T-cell (primary cell): ENCODE measurements around the gene WNT9B. TPM values are rescaled to one million over a fixed set of nuclear protein-coding genes. Genes with fewer than 3 reads are reported as not detected.

Experiments
- ATAC-seq, 4 experiments: fragments of 200-7000 bp in 3 of 4; fragments of 150-1000 bp in 1 of 4; cut with Tn5 transposase; replicated peaks in 1 of 4; 1 replicate in 3 of 4; 2 replicates in 1 of 4; pipeline ENCODE4 v1.10.0; 2021; ENCODE audit warnings: moderate library complexity in 3 of 4, mild to moderate bottlenecking in 2 of 4, moderate number of reproducible peaks in 1 of 4
- CTCF ChIA-PET, 2 donors: fragments of 300-600 bp; sonication (Branson Sonifier 250); formaldehyde crosslinking; loops; one replicate each; lab custom pipeline; 2022; ENCODE audit warnings: antibody characterized with exemption in 2 of 2; lab: Charles Lee
- POLR2A ChIA-PET, 2 donors: fragments of 300-600 bp; sonication (Branson Sonifier 250); formaldehyde crosslinking; loops; one replicate each; lab custom pipeline; 2022; ENCODE audit warnings: antibody characterized with exemption in 2 of 2; lab: Charles Lee
- DNase-seq, 35 experiments: peaks; one replicate each; pipeline versions ENCODE4 v3.0.0 to v3.0.0-alpha.2; 2013 to 2023
- H3K27ac ChIP-seq: one replicate; pipeline ENCODE4 v1.5.1; 2013; ENCODE audit warnings: low read length
- H3K27me3 ChIP-seq, 2 experiments: replicated peaks in 1 of 2; 1 replicate in 1 of 2; 2 replicates in 1 of 2; pipeline versions ENCODE4 v1.6.1 to v1.7.0; 2013; ENCODE audit warnings: low read length in 1 of 2, mixed read lengths in 1 of 2; ENCODE audit not compliant: control insufficient read depth in 2 of 2, insufficient read depth in 2 of 2; ENCODE audit errors: extremely low read depth in 1 of 2
- H3K36me3 ChIP-seq, 2 donors: 1 replicate in 1 of 2; 2 replicates in 1 of 2; pipeline versions ENCODE4 v1.6.1 to v1.7.0; 2013; ENCODE audit warnings: low read length in 1 of 2; ENCODE audit not compliant: control insufficient read depth in 2 of 2, insufficient read depth in 1 of 2; ENCODE audit errors: extremely low read depth in 1 of 2
- H3K4me1 ChIP-seq, 2 experiments: 1 replicate in 1 of 2; 2 replicates in 1 of 2; pipeline versions ENCODE4 v1.6.1 to v1.7.0; 2013; ENCODE audit warnings: low read length in 2 of 2, mixed read lengths in 1 of 2; ENCODE audit not compliant: insufficient read depth in 2 of 2, control insufficient read depth in 1 of 2; ENCODE audit errors: extremely low read depth in 1 of 2
- H3K4me3 ChIP-seq, 2 donors: 1 replicate in 1 of 2; 2 replicates in 1 of 2; pipeline versions ENCODE4 v1.5.1 to v1.7.0; 2013; ENCODE audit warnings: mild to moderate bottlenecking in 2 of 2, low read length in 1 of 2, moderate library complexity in 1 of 2; ENCODE audit not compliant: control insufficient read depth in 1 of 2; ENCODE audit errors: extremely low read depth in 1 of 2
- H3K9me3 ChIP-seq: 2 replicates; pipeline ENCODE4 v1.7.0; 2013
- H3K27ac Mint-ChIP-seq, 2 donors: one replicate each; pipeline ENCODE4 v1.8.0; 2020 to 2021; ENCODE audit warnings: mild to moderate bottlenecking in 2 of 2, mixed read lengths in 2 of 2
- H3K27me3 Mint-ChIP-seq, 2 donors: one replicate each; pipeline ENCODE4 v1.8.0; 2021 to 2022; ENCODE audit warnings: mixed read lengths in 2 of 2
- H3K36me3 Mint-ChIP-seq: one replicate; pipeline ENCODE4 v1.8.0; 2021; ENCODE audit warnings: mixed read lengths
- H3K4me1 Mint-ChIP-seq, 3 donors: one replicate each; pipeline ENCODE4 v1.8.0; 2020 to 2022; ENCODE audit warnings: mixed read lengths in 3 of 3, mild to moderate bottlenecking in 1 of 3
- H3K4me3 Mint-ChIP-seq, 3 donors: one replicate each; pipeline ENCODE4 v1.8.0; 2020 to 2022; ENCODE audit warnings: mild to moderate bottlenecking in 3 of 3, mixed read lengths in 3 of 3, moderate library complexity in 3 of 3
- H3K9me3 Mint-ChIP-seq, 3 donors: one replicate each; pipeline ENCODE4 v1.8.0; 2020 to 2022; ENCODE audit warnings: mixed read lengths in 3 of 3
- WGBS: methylation state at CpG from one replicate; pipeline ENCODE4 v1.1.5; 2013; ENCODE audit warnings: missing lambda C conversion rate; ENCODE audit not compliant: insufficient coverage; 5-methylcytosine and 5-hydroxymethylcytosine counted together
- total RNA-seq, 35 experiments: library from RNA in 6 of 35; stranded (reverse) in 6 of 35; fragments of 120-200 nt in 1 of 35; gene quantifications; one replicate each; pipeline versions ENCODE4 v1.2.1 to v1.2.4 and lab custom pipeline; 2013 to 2026

The WNT9B gene
- total RNA-seq, 5 donors from 2014 or later (not counting 1 experiment from before 2014, with no cell fraction given) = not detected

GRCh38 chr17:46879101-46879500 is 27.7 kb downstream of the WNT9B start:
- 78% methylated on average over 6 of the region's 7 CpGs for WGBS
- H3K9me3 ChIP-seq = no peaks in the 10 kb centered on the region
- Mint-ChIP-seq H3K9me3 (no peaks in the 10 kb centered on the region), H3K4me3 (no peak overlapping the region), H3K4me1 (peaks cover 3 to 5% (median 4%) of the 10 kb centered on the region in 3 donors), H3K36me3 (no peaks in the 10 kb centered on the region), H3K27ac (no peak overlapping the region), H3K27me3 (no peaks in the 10 kb centered on the region)
- ChIA-PET POLR2A (interaction anchor here in 1 of 2 donors (0.6 kb wide), 1 partner anchor 993 kb away, joined by 3 read pairs; no protein-coding TSS in a partner anchor), CTCF (no interaction called here)
- H3K27me3 ChIP-seq = peaks cover 0 to 4% of the 10 kb centered on the region in 2 experiments
- no peak overlapping the region for H3K4me3 ChIP-seq
- ATAC-seq = no peak
- H3K36me3 ChIP-seq = no peaks in the 10 kb centered on the region
- peaks cover 0 to 9% of the 10 kb centered on the region in 2 experiments for H3K4me1 ChIP-seq
- no peak overlapping the region for H3K27ac ChIP-seq
- no peak for DNase-seq

GRCh38 chr17:46881015-46881414 is 29.6 kb downstream of the WNT9B start:
- Mint-ChIP-seq H3K9me3 (no peaks in the 10 kb centered on the region), H3K27me3 (peaks cover 4 to 7% of the 10 kb centered on the region in 2 donors), H3K36me3 (no peaks in the 10 kb centered on the region), H3K27ac (no peak overlapping the region), H3K4me1 (peaks cover 3 to 5% (median 4%) of the 10 kb centered on the region in 3 donors), H3K4me3 (no peak overlapping the region)
- ChIA-PET CTCF (no interaction called here), POLR2A (no interaction called here)
- no peaks in the 10 kb centered on the region for H3K36me3 ChIP-seq
- H3K4me3 ChIP-seq = no peak overlapping the region
- no peak for DNase-seq
- ATAC-seq = no peak
- H3K27ac ChIP-seq = no peak overlapping the region
- WGBS = 38% methylated on average over 3 of the region's 5 CpGs
- no peaks in the 10 kb centered on the region for H3K9me3 ChIP-seq
- H3K27me3 ChIP-seq = peaks cover 0 to 17% of the 10 kb centered on the region in 2 experiments
- H3K4me1 ChIP-seq = peaks cover 0 to 9% of the 10 kb centered on the region in 2 experiments

GRCh38 chr17:46882666-46883065 is 31.3 kb downstream of the WNT9B start:
- ATAC-seq = no peak
- 88% methylated on average over 6 of the region's 8 CpGs for WGBS
- no peaks in the 10 kb centered on the region for H3K9me3 ChIP-seq

GRCh38 chr17:46883871-46884520 is 32.6 kb downstream of the WNT9B start:
- DNase-seq (no peak), ATAC-seq (no peak)
- no peak overlapping the region for H3K27ac ChIP-seq
- no peaks in the 10 kb centered on the region for H3K4me1 ChIP-seq
- Mint-ChIP-seq H3K4me1 (no peaks in the 10 kb centered on the region), H3K27ac (no peak overlapping the region), H3K27me3 (peaks cover 4 to 10% of the 10 kb centered on the region in 2 donors), H3K9me3 (no peaks in the 10 kb centered on the region), H3K36me3 (no peaks in the 10 kb centered on the region), H3K4me3 (no peak overlapping the region)
- 69% methylated on average over 8 of the region's 19 CpGs for WGBS
- peaks cover 0 to 17% of the 10 kb centered on the region in 2 experiments for H3K27me3 ChIP-seq
- H3K9me3 ChIP-seq = no peaks in the 10 kb centered on the region
- H3K36me3 ChIP-seq = no peaks in the 10 kb centered on the region
- CTCF ChIA-PET = no interaction called here
- no peak overlapping the region for H3K4me3 ChIP-seq
- POLR2A ChIA-PET = no interaction called here

More at GRCh38 chr17:46882666-46883065, 31.3 kb downstream of the WNT9B start:
- H3K27me3 ChIP-seq = peaks cover 0 to 17% of the 10 kb centered on the region in 2 experiments
- no peak for DNase-seq
- H3K4me1 Mint-ChIP-seq = peaks cover 0 to 2% (median 2%) of the 10 kb centered on the region in 3 donors
- H3K27ac ChIP-seq = no peak overlapping the region
- H3K4me3 Mint-ChIP-seq = no peak overlapping the region
- H3K36me3 Mint-ChIP-seq = no peaks in the 10 kb centered on the region
- no peaks in the 10 kb centered on the region for H3K36me3 ChIP-seq
- H3K4me1 ChIP-seq = peaks cover 0 to 4% of the 10 kb centered on the region in 2 experiments
- no peaks in the 10 kb centered on the region for H3K9me3 Mint-ChIP-seq
- H3K27me3 Mint-ChIP-seq = peaks cover 4 to 10% of the 10 kb centered on the region in 2 donors
- CTCF ChIA-PET = no interaction called here
- POLR2A ChIA-PET = no interaction called here
- no peak overlapping the region for H3K27ac Mint-ChIP-seq
- no peak overlapping the region for H3K4me3 ChIP-seq

- Mint-ChIP-seq H3K36me3 (no peaks in the 10 kb centered on the region), H3K27ac (no peak overlapping the region), H3K4me3 (no peak overlapping the region), H3K4me1 (no peaks in the 10 kb centered on the region), H3K9me3 (no peaks in the 10 kb centered on the region), H3K27me3 (peaks cover 4 to 10% of the 10 kb centered on the region in 2 donors)
- Histone ChIP-seq H3K4me3 (no peak overlapping the region), H3K36me3 (no peaks in the 10 kb centered on the region), H3K9me3 (no peaks in the 10 kb centered on the region), H3K27ac (no peak overlapping the region), H3K27me3 (peaks cover 0 to 20% of the 10 kb centered on the region in 2 experiments), H3K4me1 (no peaks in the 10 kb centered on the region)
- DNase-seq (no peak), ATAC-seq (no peak)
- WGBS = 78% methylated on average over 4 of the region's 7 CpGs
- ChIA-PET POLR2A (no interaction called here), CTCF (no interaction called here)
These were observed 33.2 kb downstream of the WNT9B start for GRCh38 chr17:46884552-46884951.

- WGBS = 81% methylated on average over 7 of the region's 10 CpGs
- POLR2A ChIA-PET = no interaction called here
These were observed 34.3 kb downstream of the WNT9B start for GRCh38 chr17:46885415-46886309.

More at GRCh38 chr17:46885415-46886309, 34.3 kb downstream of the WNT9B start:
- Histone ChIP-seq H3K4me1 (no peaks in the 10 kb centered on the region), H3K27me3 (peaks cover 0 to 26% of the 10 kb centered on the region in 2 experiments), H3K36me3 (no peaks in the 10 kb centered on the region), H3K4me3 (no peak overlapping the region), H3K9me3 (no peaks in the 10 kb centered on the region), H3K27ac (no peak overlapping the region)
- no peaks in the 10 kb centered on the region for H3K4me1 Mint-ChIP-seq
- no peaks in the 10 kb centered on the region for H3K36me3 Mint-ChIP-seq
- no peak overlapping the region for H3K4me3 Mint-ChIP-seq
- ATAC-seq = no peak
- H3K9me3 Mint-ChIP-seq = no peaks in the 10 kb centered on the region
- CTCF ChIA-PET = no interaction called here
- H3K27ac Mint-ChIP-seq = no peak overlapping the region
- peaks cover 7 to 13% of the 10 kb centered on the region in 2 donors for H3K27me3 Mint-ChIP-seq
- DNase-seq = no peak
